Osteoblast (primary cell): ENCODE data around the gene SMIM36. TPM values are rescaled to one million over a fixed set of nuclear protein-coding genes. Genes with fewer than 3 reads are reported as not detected.

Source experiments
- DNase-seq: peaks from one replicate; pipeline ENCODE4 v3.0.0; 2011; ENCODE audit warnings: low spot score, mixed read lengths; ENCODE audit not compliant: insufficient read length; ENCODE audit errors: missing footprints
- H2AFZ ChIP-seq: 2 replicates; pipeline ENCODE4 v1.6.0; 2011; ENCODE audit warnings: mild to moderate bottlenecking, low read length
- H3K27ac ChIP-seq: 2 replicates; pipeline ENCODE4 v1.5.1; 2011; ENCODE audit warnings: mild to moderate bottlenecking, low read depth, low read length, moderate library complexity
- H3K27me3 ChIP-seq: 2 replicates; pipeline ENCODE4 v1.6.0; 2012; ENCODE audit warnings: mild to moderate bottlenecking, control low read depth, inconsistent platforms, low read length, moderate library complexity; ENCODE audit not compliant: insufficient read depth
- H3K36me3 ChIP-seq: 2 replicates; pipeline ENCODE4 v1.5.1; 2011; ENCODE audit warnings: mild to moderate bottlenecking, low read length, control low read depth, moderate library complexity; ENCODE audit not compliant: insufficient read depth
- H3K4me1 ChIP-seq: 2 replicates; pipeline ENCODE4 v1.5.1; 2011; ENCODE audit warnings: mild to moderate bottlenecking, low read length, control low read depth, moderate library complexity; ENCODE audit not compliant: insufficient read depth
- H3K4me2 ChIP-seq: 2 replicates; pipeline ENCODE4 v1.6.0; 2011; ENCODE audit warnings: mild to moderate bottlenecking, low read length; ENCODE audit not compliant: insufficient read depth
- H3K4me3 ChIP-seq: fragments of 200-600 bp; sonication (generic); 3 replicates; pipeline ENCODE4 v1.5.1; 2012; ENCODE audit warnings: mild to moderate bottlenecking, low read length, inconsistent platforms; ENCODE audit not compliant: insufficient read depth
- H3K79me2 ChIP-seq: 2 replicates; pipeline ENCODE4 v1.6.0; 2012; ENCODE audit warnings: mild to moderate bottlenecking, low read length, control low read depth, inconsistent platforms; ENCODE audit not compliant: insufficient read depth
- H3K9me3 ChIP-seq: 2 replicates; pipeline ENCODE4 v1.5.1; 2011; ENCODE audit warnings: low read depth, low read length, control low read depth
- H4K20me1 ChIP-seq: 2 replicates; pipeline ENCODE4 v1.6.0; 2012; ENCODE audit warnings: mild to moderate bottlenecking, low read length, control low read depth; ENCODE audit not compliant: insufficient read depth
- total RNA-seq: library from RNA; depleted of rRNA; stranded (reverse); fragments of >200 nt; gene quantifications from 2 replicates; pipeline ENCODE4 v1.2.3, GENCODE V29; 2012
- TF ChIP-seq, protein P1 (sequence below): IDR thresholded peaks from 2 replicates; pipeline ENCODE4 v1.5.1; 2011; ENCODE audit warnings: mild to moderate bottlenecking, low read depth, low read length, moderate library complexity; ENCODE audit errors: extremely low read depth

The SMIM36 gene
- total RNA-seq, 1 donor: not detected

DNA sequence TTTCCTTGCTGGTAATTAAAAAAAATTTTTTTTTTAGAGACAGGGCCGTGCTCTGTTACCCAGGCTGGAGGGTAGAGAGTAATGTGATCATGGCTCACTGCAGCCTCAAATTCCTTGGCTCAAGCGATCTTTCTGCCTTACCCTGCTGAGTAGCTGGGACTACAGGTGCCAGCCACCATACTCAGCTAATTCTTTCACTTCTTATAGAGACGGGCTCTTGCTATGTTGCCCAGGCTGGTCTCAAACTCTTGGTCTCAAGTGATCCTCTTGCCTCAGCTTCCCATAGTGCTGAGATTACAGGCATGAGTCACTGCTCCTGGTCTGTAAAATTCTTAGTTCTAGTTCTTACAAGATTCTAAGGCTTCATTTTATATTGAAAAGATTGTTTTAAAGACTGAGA, 11.1 kb downstream of the SMIM36 start:
- H4K20me1 ChIP-seq: no peaks in the 10 kb centered on the region
- TF ChIP-seq, protein P1, sequence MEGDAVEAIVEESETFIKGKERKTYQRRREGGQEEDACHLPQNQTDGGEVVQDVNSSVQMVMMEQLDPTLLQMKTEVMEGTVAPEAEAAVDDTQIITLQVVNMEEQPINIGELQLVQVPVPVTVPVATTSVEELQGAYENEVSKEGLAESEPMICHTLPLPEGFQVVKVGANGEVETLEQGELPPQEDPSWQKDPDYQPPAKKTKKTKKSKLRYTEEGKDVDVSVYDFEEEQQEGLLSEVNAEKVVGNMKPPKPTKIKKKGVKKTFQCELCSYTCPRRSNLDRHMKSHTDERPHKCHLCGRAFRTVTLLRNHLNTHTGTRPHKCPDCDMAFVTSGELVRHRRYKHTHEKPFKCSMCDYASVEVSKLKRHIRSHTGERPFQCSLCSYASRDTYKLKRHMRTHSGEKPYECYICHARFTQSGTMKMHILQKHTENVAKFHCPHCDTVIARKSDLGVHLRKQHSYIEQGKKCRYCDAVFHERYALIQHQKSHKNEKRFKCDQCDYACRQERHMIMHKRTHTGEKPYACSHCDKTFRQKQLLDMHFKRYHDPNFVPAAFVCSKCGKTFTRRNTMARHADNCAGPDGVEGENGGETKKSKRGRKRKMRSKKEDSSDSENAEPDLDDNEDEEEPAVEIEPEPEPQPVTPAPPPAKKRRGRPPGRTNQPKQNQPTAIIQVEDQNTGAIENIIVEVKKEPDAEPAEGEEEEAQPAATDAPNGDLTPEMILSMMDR: no peak
- H3K36me3 ChIP-seq: no peaks in the 10 kb centered on the region
- no peaks in the 10 kb centered on the region for H3K9me3 ChIP-seq
- no peak overlapping the region for H3K4me3 ChIP-seq
- peaks cover 6% of the 10 kb centered on the region for H3K4me1 ChIP-seq
- H3K4me2 ChIP-seq: no peak overlapping the region
- H2AFZ ChIP-seq: no peak overlapping the region
- H3K27me3 ChIP-seq: no peaks in the 10 kb centered on the region
- DNase-seq: no peak
- no peaks in the 10 kb centered on the region for H3K79me2 ChIP-seq
- no peak overlapping the region for H3K27ac ChIP-seq

DNA sequence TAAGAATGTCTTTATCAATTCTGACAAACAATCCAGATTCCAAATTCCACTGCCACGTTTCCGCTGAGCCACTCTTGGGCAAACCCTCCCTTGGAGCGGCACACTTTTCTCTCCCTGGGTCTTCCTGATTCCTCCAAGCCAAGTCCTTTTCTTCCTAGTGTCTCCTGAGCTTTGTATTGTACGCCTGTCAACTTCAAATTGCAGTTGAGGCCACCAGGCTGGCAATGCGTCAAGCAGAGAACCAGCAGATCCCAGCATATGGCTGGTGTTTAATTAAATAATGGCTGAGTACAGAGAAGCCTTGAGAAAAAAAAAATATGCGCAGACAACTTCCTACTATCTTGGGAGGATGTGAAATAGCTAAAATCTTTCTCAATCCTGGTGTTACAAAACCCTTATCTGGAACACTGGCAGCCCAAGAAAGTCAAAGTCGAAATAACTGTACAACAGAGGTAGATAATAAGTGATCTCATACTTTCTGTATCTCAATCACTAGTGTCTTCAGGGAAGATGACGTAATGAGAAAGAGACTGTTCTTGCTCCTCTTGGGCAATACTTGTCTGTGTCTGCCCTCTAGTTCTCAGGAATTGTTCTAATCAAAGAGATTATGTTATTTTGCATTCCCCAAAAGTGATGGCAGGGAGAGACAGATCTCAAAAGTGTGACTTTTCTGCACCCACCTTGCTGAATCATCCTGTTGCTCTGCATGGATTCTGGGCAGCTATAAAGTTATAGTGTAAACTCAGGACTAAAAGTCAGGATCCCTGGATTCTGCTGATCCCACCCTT, 15.0 kb downstream of the SMIM36 start:
- DNase-seq: no peak
- peaks cover 6% of the 10 kb centered on the region for H3K4me1 ChIP-seq
- H3K79me2 ChIP-seq: no peaks in the 10 kb centered on the region
- no peak overlapping the region for H2AFZ ChIP-seq
- TF ChIP-seq, protein P1: no peak
- no peak overlapping the region for H3K4me3 ChIP-seq
- H3K9me3 ChIP-seq: no peaks in the 10 kb centered on the region
- H3K27me3 ChIP-seq: peaks cover 3% of the 10 kb centered on the region
- no peak overlapping the region for H3K27ac ChIP-seq
- peak overlapping the region; percentile 1 for H3K4me2 ChIP-seq
- H4K20me1 ChIP-seq: no peaks in the 10 kb centered on the region
- H3K36me3 ChIP-seq: no peaks in the 10 kb centered on the region

DNA sequence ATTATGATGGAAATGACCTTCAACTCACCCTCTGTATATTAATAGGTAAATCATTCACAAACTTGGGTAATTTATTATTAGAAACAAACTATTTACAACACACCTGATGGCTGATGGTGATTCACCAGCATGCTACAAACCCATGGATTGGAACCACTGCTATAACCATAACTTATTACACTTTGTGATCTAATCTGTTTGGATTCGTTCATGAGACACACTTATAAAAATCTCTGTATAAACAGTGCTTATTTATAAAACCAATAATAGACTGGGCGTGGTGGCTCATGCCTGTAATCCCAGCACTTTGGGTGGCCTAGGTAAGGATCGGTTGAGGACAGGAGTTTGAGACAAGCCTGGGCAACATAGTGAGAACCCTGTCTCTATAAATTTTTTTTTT, 16.0 kb downstream of the SMIM36 start:
- H3K4me2 ChIP-seq: no peak overlapping the region
- no peak overlapping the region for H2AFZ ChIP-seq
- no peak for DNase-seq
- no peak overlapping the region for H3K4me3 ChIP-seq
- no peak overlapping the region for H3K27ac ChIP-seq
- no peaks in the 10 kb centered on the region for H3K9me3 ChIP-seq
- no peaks in the 10 kb centered on the region for H4K20me1 ChIP-seq
- no peaks in the 10 kb centered on the region for H3K36me3 ChIP-seq
- no peaks in the 10 kb centered on the region for H3K79me2 ChIP-seq
- H3K27me3 ChIP-seq: peaks cover 3% of the 10 kb centered on the region
- TF ChIP-seq, protein P1: no peak
- peaks cover 6% of the 10 kb centered on the region for H3K4me1 ChIP-seq

DNA sequence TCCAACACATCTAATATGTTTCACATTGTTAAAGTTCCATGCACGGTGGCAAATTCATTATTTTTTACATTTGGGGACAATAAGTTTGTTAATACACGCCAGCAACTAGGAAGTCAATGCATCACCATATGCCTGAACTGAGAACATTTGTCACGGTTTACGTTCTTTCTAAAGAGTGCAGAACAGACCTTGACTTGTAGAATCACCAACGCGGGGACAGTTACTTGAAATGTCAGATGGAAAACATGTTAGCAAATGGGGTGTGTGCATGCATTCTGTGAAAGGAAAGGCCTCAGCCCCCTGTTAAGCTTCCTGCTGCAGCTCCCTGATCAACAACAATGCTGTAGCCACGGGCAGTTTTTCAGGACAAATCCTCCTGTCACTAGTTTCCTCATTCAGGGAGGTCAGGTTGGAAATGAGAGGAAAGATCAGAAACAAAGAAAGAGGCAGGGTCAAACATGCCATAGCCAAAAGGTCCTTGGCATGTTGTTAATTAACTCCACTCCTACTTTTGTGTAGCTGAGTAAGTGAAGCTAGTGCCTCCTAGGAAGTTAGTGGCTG, 18.4 kb downstream of the SMIM36 start:
- Histone ChIP-seq H3K4me2 (no peak overlapping the region), H3K27ac (no peak overlapping the region), H4K20me1 (no peaks in the 10 kb centered on the region), H2AFZ (no peak overlapping the region), H3K4me3 (no peak overlapping the region), H3K27me3 (peaks cover 3% of the 10 kb centered on the region), H3K9me3 (no peaks in the 10 kb centered on the region), H3K36me3 (no peaks in the 10 kb centered on the region), H3K79me2 (no peaks in the 10 kb centered on the region), H3K4me1 (peaks cover 6% of the 10 kb centered on the region)
- TF ChIP-seq, protein P1: no peak
- DNase-seq: no peak
